ENCODE measurements around the gene PDCD1.

PDCD1 gene

DNA sequence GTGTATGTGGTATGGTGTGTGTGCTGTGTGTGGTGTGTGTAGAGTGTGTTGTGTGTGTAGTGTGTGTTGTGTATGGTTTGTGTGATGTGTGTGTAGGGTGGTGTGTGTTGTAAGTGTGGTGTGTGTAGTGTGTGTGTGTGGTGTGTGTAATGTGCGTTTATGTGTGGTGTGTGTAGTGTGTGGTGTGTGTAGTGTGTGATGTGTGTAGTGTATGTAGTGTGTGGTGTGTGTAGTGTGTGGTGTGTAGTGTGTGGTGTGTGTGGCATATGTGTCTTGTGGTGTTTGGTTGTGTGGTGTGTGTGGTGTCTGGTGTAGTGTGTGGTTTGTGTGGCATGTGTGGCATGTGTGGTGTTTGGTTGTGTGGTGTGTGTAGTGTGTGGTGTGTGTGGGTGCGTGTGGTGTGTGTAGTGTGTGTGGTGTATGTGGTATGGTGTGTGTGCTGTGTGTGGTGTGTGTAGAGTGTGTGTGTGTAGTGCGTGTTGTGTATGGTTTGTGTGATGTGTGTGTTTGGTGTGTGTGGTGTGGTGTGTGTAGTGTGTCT lies 6.8 kb upstream of the PDCD1 start:
- no peak for DNase-seq (ENCODE audit: low read depth)
- H3K4me3 ChIP-seq (ENCODE audit: low read length) = no peak overlapping the region
- TF ChIP-seq, protein P1, sequence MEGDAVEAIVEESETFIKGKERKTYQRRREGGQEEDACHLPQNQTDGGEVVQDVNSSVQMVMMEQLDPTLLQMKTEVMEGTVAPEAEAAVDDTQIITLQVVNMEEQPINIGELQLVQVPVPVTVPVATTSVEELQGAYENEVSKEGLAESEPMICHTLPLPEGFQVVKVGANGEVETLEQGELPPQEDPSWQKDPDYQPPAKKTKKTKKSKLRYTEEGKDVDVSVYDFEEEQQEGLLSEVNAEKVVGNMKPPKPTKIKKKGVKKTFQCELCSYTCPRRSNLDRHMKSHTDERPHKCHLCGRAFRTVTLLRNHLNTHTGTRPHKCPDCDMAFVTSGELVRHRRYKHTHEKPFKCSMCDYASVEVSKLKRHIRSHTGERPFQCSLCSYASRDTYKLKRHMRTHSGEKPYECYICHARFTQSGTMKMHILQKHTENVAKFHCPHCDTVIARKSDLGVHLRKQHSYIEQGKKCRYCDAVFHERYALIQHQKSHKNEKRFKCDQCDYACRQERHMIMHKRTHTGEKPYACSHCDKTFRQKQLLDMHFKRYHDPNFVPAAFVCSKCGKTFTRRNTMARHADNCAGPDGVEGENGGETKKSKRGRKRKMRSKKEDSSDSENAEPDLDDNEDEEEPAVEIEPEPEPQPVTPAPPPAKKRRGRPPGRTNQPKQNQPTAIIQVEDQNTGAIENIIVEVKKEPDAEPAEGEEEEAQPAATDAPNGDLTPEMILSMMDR (conservative IDR thresholded peaks at IDR 0.05; ENCODE audit: low read length) = no peak

DNA sequence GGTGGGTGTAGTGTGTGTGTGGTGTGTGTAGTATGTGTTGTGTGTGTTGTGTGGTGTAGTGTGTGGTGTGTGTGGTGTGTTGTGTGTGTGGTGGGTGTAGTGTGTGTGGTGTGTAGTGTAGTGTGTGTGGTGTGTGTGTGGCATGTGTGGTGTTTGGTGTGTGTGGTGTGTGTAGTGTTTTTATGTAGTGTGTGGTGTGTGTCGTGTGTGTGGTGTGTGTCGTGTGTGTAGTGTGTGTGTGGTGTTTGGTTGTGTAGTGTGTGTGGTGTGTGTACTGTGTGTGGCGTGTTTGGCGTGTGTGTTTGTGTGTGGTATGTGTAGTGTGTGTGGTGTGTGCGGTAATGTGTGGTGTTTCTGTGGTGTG lies 6.1 kb upstream of the PDCD1 start:
- TF ChIP-seq, protein P1 (conservative IDR thresholded peaks at IDR 0.05; ENCODE audit: low read length) = no peak
- no peak overlapping the region for H3K4me3 ChIP-seq (ENCODE audit: low read length)
- DNase-seq (ENCODE audit: low read depth) = no peak

DNA sequence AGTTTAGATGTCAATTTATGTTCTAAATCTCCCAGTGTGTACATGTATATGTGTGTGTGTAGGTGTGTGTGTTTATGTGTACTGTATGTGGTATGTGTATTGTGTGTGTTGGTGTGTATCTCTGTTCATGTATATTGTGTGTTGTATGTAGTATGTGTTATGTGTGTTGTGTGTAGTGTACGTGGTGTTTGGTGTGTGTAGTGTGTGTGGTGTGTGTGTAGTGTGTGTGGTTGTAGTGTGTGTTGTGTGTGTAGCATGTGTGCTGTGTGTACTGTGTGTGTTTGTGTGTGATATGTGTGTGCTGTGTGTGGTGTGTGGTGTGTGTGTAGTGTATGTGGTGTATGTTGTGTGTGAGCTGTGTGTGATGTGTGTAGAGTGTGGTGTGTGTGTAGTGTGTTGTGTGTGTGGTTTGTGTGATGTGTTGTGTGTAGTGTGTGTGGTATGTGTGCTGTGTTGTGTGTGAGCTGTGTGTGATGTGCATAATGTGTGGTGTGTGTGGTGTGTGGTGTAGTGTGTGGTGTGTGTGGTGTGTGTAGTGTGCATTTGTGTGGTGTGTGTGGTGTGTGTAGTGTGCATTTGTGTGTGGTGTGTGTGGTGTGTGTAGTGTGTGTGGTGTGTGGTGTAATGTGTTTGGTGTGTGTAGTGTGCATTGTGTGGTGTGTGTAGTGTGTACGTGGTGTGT lies 5.6 kb upstream of the PDCD1 start:
- no peak overlapping the region for H3K4me3 ChIP-seq (ENCODE audit: low read length)
- TF ChIP-seq, protein P1 (conservative IDR thresholded peaks at IDR 0.05; ENCODE audit: low read length) = no peak
- DNase-seq (ENCODE audit: low read depth) = no peak

- no peak overlapping the region for H3K4me3 ChIP-seq (ENCODE audit: low read length)
- DNase-seq (ENCODE audit: low read depth) = no peak
- TF ChIP-seq, protein P1 (conservative IDR thresholded peaks at IDR 0.05; ENCODE audit: low read length) = no peak
Measured at GRCh38 chr2:241863536-241863954, 4.9 kb upstream of the PDCD1 start.

DNA sequence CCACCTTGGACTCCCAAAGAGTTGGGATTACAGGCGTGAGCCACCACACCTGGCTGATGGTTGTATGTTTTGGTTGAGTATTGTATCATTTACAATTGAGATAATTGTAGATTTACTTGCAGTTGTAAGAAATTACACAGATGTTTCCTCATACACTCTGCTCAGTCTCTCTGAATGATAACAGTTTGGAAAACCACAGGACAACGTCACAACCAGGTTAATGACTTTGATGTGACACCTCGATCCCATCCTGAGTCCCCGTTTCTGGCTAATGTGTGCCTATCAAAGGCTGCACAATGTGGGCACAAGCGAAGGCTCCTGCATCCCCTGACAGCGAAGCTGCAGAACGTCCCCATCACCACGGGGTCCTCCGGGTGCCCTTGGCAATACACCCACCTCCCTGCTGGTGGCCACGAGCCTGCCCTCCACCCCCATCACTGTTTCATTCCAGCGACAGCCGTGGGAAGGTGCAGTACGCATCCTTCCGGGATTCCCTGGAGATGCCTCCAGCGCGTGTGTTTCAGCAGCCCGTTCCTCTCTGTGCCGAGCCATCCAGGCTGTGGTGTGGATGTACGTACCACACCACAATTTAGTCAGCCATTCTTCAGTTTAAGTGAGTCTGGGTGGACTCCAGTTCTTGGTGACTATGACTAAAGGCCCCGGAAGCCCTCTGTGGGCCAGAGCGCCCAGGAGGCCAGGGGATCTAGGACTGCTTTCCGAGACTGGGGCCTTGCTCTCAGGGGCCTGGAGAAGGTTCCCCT lies 4.3 kb upstream of the PDCD1 start:
- TF ChIP-seq, protein P1 (conservative IDR thresholded peaks at IDR 0.05; ENCODE audit: low read length) = no peak
- DNase-seq (ENCODE audit: low read depth) = no peak
- no peak overlapping the region for H3K4me3 ChIP-seq (ENCODE audit: low read length)

GRCh38 chr2:241862093-241862492 lies 3.4 kb upstream of the PDCD1 start:
- H3K4me3 ChIP-seq (ENCODE audit: low read length) = no peak overlapping the region
- DNase-seq (ENCODE audit: low read depth) = no peak
- TF ChIP-seq, protein P1 (conservative IDR thresholded peaks at IDR 0.05; ENCODE audit: low read length) = no peak

GRCh38 chr2:241861264-241861663 lies 2.6 kb upstream of the PDCD1 start:
- TF ChIP-seq, protein P1 (conservative IDR thresholded peaks at IDR 0.05; ENCODE audit: low read length) = no peak
- H3K4me3 ChIP-seq (ENCODE audit: low read length) = no peak overlapping the region
- DNase-seq (ENCODE audit: low read depth) = no peak

All from AG10803 (cell line).